HEK293 (cell line): ENCODE data around the gene RAD51AP1.
"Not testable (repeated sequence)": the region's sequence is repeated elsewhere in the genome, so short reads cannot be mapped to it uniquely, and the experiment has no call there.

Experiments used
- CTCF ChIA-PET: fragments of 350-600 bp; formaldehyde crosslinking; extraction: SDS; loops from one replicate; lab custom pipeline; 2021; ENCODE audit warnings: antibody characterized with exemption; lab: Yijun Ruan, JAX
- POLR2A ChIA-PET: fragments of 300-600 bp; formaldehyde crosslinking; extraction: SDS; loops from one replicate; lab custom pipeline; 2020; ENCODE audit warnings: antibody characterized with exemption, inconsistent platforms; lab: Yijun Ruan, JAX
- H3K27ac ChIP-seq: fragments of 200-500 bp; sonication (Bioruptor generic); 2 replicates; pipeline ENCODE4 v1.5.1; 2014; ENCODE audit warnings: low read depth, low read length, control low read depth, inconsistent platforms; ENCODE audit errors: extremely low read depth
- H3K36me3 ChIP-seq, 2 experiments: fragments of 200-500 bp in 1 of 2; sonication (Bioruptor generic) in 1 of 2; 1 replicate in 1 of 2; 2 replicates in 1 of 2; pipeline ENCODE4 v1.5.1; 2014 to 2017; ENCODE audit warnings: inconsistent platforms in 2 of 2, low read length in 2 of 2; ENCODE audit not compliant: control insufficient read depth in 2 of 2, insufficient read depth in 1 of 2
- H3K4me1 ChIP-seq: fragments of 200-500 bp; sonication (Bioruptor generic); 2 replicates; pipeline ENCODE4 v1.5.1; 2014; ENCODE audit warnings: mild to moderate bottlenecking, low read length, inconsistent platforms; ENCODE audit not compliant: control insufficient read depth, insufficient read depth
- H3K4me3 ChIP-seq: 2 replicates; pipeline ENCODE4 v1.5.1; 2011; ENCODE audit warnings: low read depth, mild to moderate bottlenecking, control low read depth, low read length, moderate library complexity
- H3K9me3 ChIP-seq: fragments of 200-500 bp; sonication (Bioruptor generic); 2 replicates; pipeline ENCODE4 v1.5.1; 2014; ENCODE audit warnings: low read depth, low read length, inconsistent platforms; ENCODE audit not compliant: control insufficient read depth, insufficient read depth
- BCL6B ChIP-seq: fragments of 450-650 bp; formaldehyde crosslinking; IDR thresholded peaks from 2 replicates; pipeline ENCODE4 v1.5.1; 2017; ENCODE audit warnings: missing biosample characterization, missing genetic modification characterization
- HIC1 ChIP-seq: fragments of 450-650 bp; formaldehyde crosslinking; IDR thresholded peaks from 2 replicates; pipeline ENCODE4 v1.5.1; 2016; ENCODE audit warnings: missing biosample characterization, missing genetic modification characterization
- HOXD13 ChIP-seq: sonication (generic); formaldehyde crosslinking; IDR thresholded peaks from 2 replicates; pipeline ENCODE4 v1.8.0; 2022; ENCODE audit warnings: missing genetic modification reagents, borderline replicate concordance
- KLF8 ChIP-seq: fragments of 450-650 bp; formaldehyde crosslinking; IDR thresholded peaks from 2 replicates; pipeline ENCODE4 v1.5.1; 2016; ENCODE audit warnings: missing biosample characterization, missing genetic modification characterization
- SCRT1 ChIP-seq: fragments of 450-650 bp; formaldehyde crosslinking; IDR thresholded peaks from 2 replicates; pipeline ENCODE4 v1.5.1; 2016; ENCODE audit warnings: missing biosample characterization, missing genetic modification characterization, borderline replicate concordance
- ZBTB17 ChIP-seq: fragments of 450-650 bp; formaldehyde crosslinking; IDR thresholded peaks from 2 replicates; pipeline ENCODE4 v1.5.1; 2016; ENCODE audit warnings: missing biosample characterization, missing genetic modification characterization
- ZNF112 ChIP-seq: fragments of 450-650 bp; formaldehyde crosslinking; IDR thresholded peaks from 2 replicates; pipeline ENCODE4 v1.5.0; 2017; ENCODE audit warnings: missing biosample characterization, missing genetic modification characterization
- ZNF132 ChIP-seq: fragments of 450-650 bp; formaldehyde crosslinking; IDR thresholded peaks from 2 replicates; pipeline ENCODE4 v1.5.1; 2017; ENCODE audit warnings: missing biosample characterization, missing genetic modification characterization, borderline replicate concordance
- ZNF155 ChIP-seq: fragments of 450-650 bp; formaldehyde crosslinking; IDR thresholded peaks from 2 replicates; pipeline ENCODE4 v1.5.1; 2016; ENCODE audit warnings: missing biosample characterization, missing genetic modification characterization
- ZNF157 ChIP-seq: fragments of 450-650 bp; formaldehyde crosslinking; IDR thresholded peaks from 2 replicates; pipeline ENCODE4 v1.5.1; 2016; ENCODE audit warnings: missing biosample characterization, missing genetic modification characterization
- ZNF16 ChIP-seq: fragments of 450-650 bp; formaldehyde crosslinking; IDR thresholded peaks from 2 replicates; pipeline ENCODE4 v1.5.1; 2016; ENCODE audit warnings: low read depth, missing biosample characterization, missing genetic modification characterization
- ZNF239 ChIP-seq: fragments of 450-650 bp; formaldehyde crosslinking; IDR thresholded peaks from 2 replicates; pipeline ENCODE4 v1.5.1; 2016; ENCODE audit warnings: missing biosample characterization, missing genetic modification characterization
- ZNF24 ChIP-seq: fragments of 450-650 bp; formaldehyde crosslinking; IDR thresholded peaks from 2 replicates; pipeline ENCODE4 v1.5.1; 2016; ENCODE audit warnings: missing biosample characterization, missing genetic modification characterization
- ZNF26 ChIP-seq: fragments of 450-650 bp; formaldehyde crosslinking; IDR thresholded peaks from 2 replicates; pipeline ENCODE4 v1.5.1; 2016; ENCODE audit warnings: missing biosample characterization, missing genetic modification characterization
- ZNF311 ChIP-seq: fragments of 450-650 bp; formaldehyde crosslinking; IDR thresholded peaks from 2 replicates; pipeline ENCODE4 v1.5.1; 2017; ENCODE audit warnings: missing biosample characterization, missing genetic modification characterization, borderline replicate concordance
- ZNF362 ChIP-seq: fragments of 450-650 bp; formaldehyde crosslinking; IDR thresholded peaks from 2 replicates; pipeline ENCODE4 v1.5.1; 2016; ENCODE audit warnings: missing biosample characterization, missing genetic modification characterization
- ZNF423 ChIP-seq: fragments of 450-650 bp; formaldehyde crosslinking; IDR thresholded peaks from 2 replicates; pipeline ENCODE4 v1.5.1; 2016; ENCODE audit warnings: missing biosample characterization, missing genetic modification characterization
- ZNF449 ChIP-seq: fragments of 450-650 bp; formaldehyde crosslinking; IDR thresholded peaks from 2 replicates; pipeline ENCODE4 v1.5.1; 2017; ENCODE audit warnings: missing biosample characterization, mild to moderate bottlenecking, missing genetic modification characterization, moderate library complexity
- ZNF560 ChIP-seq: fragments of 450-650 bp; formaldehyde crosslinking; IDR thresholded peaks from 2 replicates; pipeline ENCODE4 v1.5.1; 2017; ENCODE audit warnings: missing biosample characterization, missing genetic modification characterization, borderline replicate concordance
- ZNF623 ChIP-seq: fragments of 450-650 bp; formaldehyde crosslinking; IDR thresholded peaks from 2 replicates; pipeline ENCODE4 v1.5.1; 2016; ENCODE audit warnings: missing biosample characterization, missing genetic modification characterization
- ZSCAN16 ChIP-seq: fragments of 450-650 bp; formaldehyde crosslinking; IDR thresholded peaks from 2 replicates; pipeline ENCODE4 v1.5.1; 2016; ENCODE audit warnings: missing biosample characterization, missing genetic modification characterization

Gene RAD51AP1

GRCh38 chr12:4506870-4507269, 31.8 kb upstream of the RAD51AP1 start:
- POLR2A ChIA-PET: no interaction called here
- Histone ChIP-seq H3K27ac (no peak overlapping the region), H3K9me3 (no peaks in the 10 kb centered on the region), H3K4me1 (no peaks in the 10 kb centered on the region), H3K36me3 (peaks cover 18 to 31% of the 10 kb centered on the region in 2 experiments), H3K4me3 (no peak overlapping the region)
- no peak for TF ChIP-seq SCRT1 (tag by site-specific recombination)
- TF ChIP-seq BCL6B (tag by site-specific recombination): no peak
- no peak for TF ChIP-seq ZNF423
- no peak for TF ChIP-seq ZNF132 (tag by site-specific recombination)
- no peak for TF ChIP-seq ZNF623 (tag by site-specific recombination)
- no peak for TF ChIP-seq ZNF449
- TF ChIP-seq ZNF239: no peak
- no peak for TF ChIP-seq ZNF24 (tag by site-specific recombination)
- TF ChIP-seq ZNF16: no peak
- CTCF ChIA-PET: interaction anchor here (0.8 kb wide), 1 partner anchor 14 kb away, joined by 3 read pairs; no protein-coding TSS in a partner anchor

- CTCF ChIA-PET, H3K4me3 ChIP-seq, H3K4me1 ChIP-seq, H3K9me3 ChIP-seq, H3K27ac ChIP-seq, POLR2A ChIA-PET: not testable (repeated sequence)
- peaks cover 18 to 21% of the 10 kb centered on the region in 2 experiments for H3K36me3 ChIP-seq
Measured at GRCh38 chr12:4508503-4508902, 30.2 kb upstream of the RAD51AP1 start.

- H3K4me3 ChIP-seq, H3K9me3 ChIP-seq, POLR2A ChIA-PET, CTCF ChIA-PET, H3K4me1 ChIP-seq, H3K27ac ChIP-seq: not testable (repeated sequence)
- peaks cover 11 to 13% of the 10 kb centered on the region in 2 experiments for H3K36me3 ChIP-seq
Measured at GRCh38 chr12:4509269-4509668, 29.4 kb upstream of the RAD51AP1 start.

- H3K4me3 ChIP-seq: no peak overlapping the region
- ChIA-PET CTCF (interaction anchor here (1.1 to 2.2 kb wide), 2 partner anchors 8 to 98 kb away, joined by 3 to 5 read pairs; no protein-coding TSS in a partner anchor), POLR2A (no interaction called here)
- H3K4me1 ChIP-seq: no peaks in the 10 kb centered on the region
- no peaks in the 10 kb centered on the region for H3K9me3 ChIP-seq
- H3K27ac ChIP-seq: no peak overlapping the region
- peaks cover 19 to 40% of the 10 kb centered on the region in 2 experiments for H3K36me3 ChIP-seq
- no peak for TF ChIP-seq ZNF157 (tag by site-specific recombination)
- no peak for TF ChIP-seq ZNF560 (tag by site-specific recombination)
- TF ChIP-seq ZNF155 (tag by site-specific recombination): no peak
- TF ChIP-seq ZNF311 (tag by site-specific recombination): no peak
- TF ChIP-seq HIC1 (tag by site-specific recombination): peak; percentile 54; the same call in 1 of the 2 replicates
- TF ChIP-seq HOXD13 (CRISPR knock-in tag): no peak
- TF ChIP-seq ZNF26: no peak
- TF ChIP-seq ZSCAN16 (tag by site-specific recombination): no peak
- TF ChIP-seq ZNF112 (tag by site-specific recombination): no peak
- TF ChIP-seq KLF8 (tag by site-specific recombination): peak; percentile 34; the same call in 1 of the 2 replicates
- TF ChIP-seq ZNF362 (tag by site-specific recombination): peak; percentile 92
- TF ChIP-seq ZBTB17 (tag by site-specific recombination): 0 out of 2 replicates have a peak, but pooled peaks have one; percentile 14
Measured at GRCh38 chr12:4518106-4518728, 20.5 kb upstream of the RAD51AP1 start.
